HepG2 (cell line): Measurements from ENCODE around the gene HDAC10. TPM values are rescaled to one million over a fixed set of nuclear protein-coding genes. Genes with fewer than 3 reads are reported as not detected.

ENCODE experiments used
- ARID2 ChIP-seq: sonication (generic); formaldehyde crosslinking; IDR thresholded peaks from 2 replicates; pipeline ENCODE4 v1.8.1; 2022; ENCODE audit warnings: mild to moderate bottlenecking, missing genetic modification reagents, borderline replicate concordance
- ATM ChIP-seq: fragments of 450-650 bp; IDR thresholded peaks from 2 replicates; pipeline ENCODE4 v1.7.1; 2017; ENCODE audit warnings: mild to moderate bottlenecking, borderline replicate concordance
- BCLAF1 ChIP-seq: fragments of 450-650 bp; IDR thresholded peaks from 2 replicates; pipeline ENCODE4 v1.6.1; 2017; ENCODE audit warnings: mild to moderate bottlenecking
- CBFB ChIP-seq: sonication (generic); formaldehyde crosslinking; IDR thresholded peaks from 2 replicates; pipeline ENCODE4 v1.4.0; 2020; ENCODE audit warnings: missing genetic modification reagents
- CHCHD3 ChIP-seq: sonication (generic); formaldehyde crosslinking; IDR thresholded peaks from 2 replicates; pipeline ENCODE4 v1.8.0; 2022; ENCODE audit warnings: mild to moderate bottlenecking, missing genetic modification reagents, moderate library complexity
- CREM ChIP-seq, 2 experiments: sonication (generic) in 1 of 2; formaldehyde crosslinking in 1 of 2; IDR thresholded peaks; 2 replicates each; pipeline versions ENCODE4 v1.4.0 to v1.6.1; 2016 to 2020; ENCODE audit warnings: antibody characterized with exemption in 1 of 2, mild to moderate bottlenecking in 1 of 2, missing genetic modification reagents in 1 of 2
- EHMT2 ChIP-seq: fragments of 200-600 bp; sonication (generic); IDR thresholded peaks from 2 replicates; pipeline ENCODE4 v1.7.0; 2017; ENCODE audit warnings: antibody characterized with exemption, low read depth, low read length, borderline replicate concordance
- ELF1 ChIP-seq: sonication (generic); formaldehyde crosslinking; IDR thresholded peaks from 2 replicates; pipeline ENCODE4 v1.4.0; 2020; ENCODE audit warnings: missing genetic modification reagents
- HMG20A ChIP-seq: IDR thresholded peaks from 2 replicates; pipeline ENCODE4 v1.6.1; 2016; ENCODE audit warnings: borderline replicate concordance
- KMT2B ChIP-seq: IDR thresholded peaks from 2 replicates; pipeline ENCODE4 v1.6.1; 2016; ENCODE audit warnings: missing genetic modification reagents, missing compliant biosample characterization
- NKX3-1 ChIP-seq: sonication (generic); formaldehyde crosslinking; IDR thresholded peaks from 2 replicates; pipeline ENCODE4 v1.5.0; 2020; ENCODE audit warnings: missing genetic modification reagents
- NRL ChIP-seq: sonication (generic); formaldehyde crosslinking; IDR thresholded peaks from 2 replicates; pipeline ENCODE4 v1.5.0; 2020; ENCODE audit warnings: missing genetic modification reagents, mild to moderate bottlenecking, moderate library complexity, borderline replicate concordance
- PREB ChIP-seq: sonication (generic); formaldehyde crosslinking; IDR thresholded peaks from 2 replicates; pipeline ENCODE4 v1.4.0; 2020; ENCODE audit warnings: missing genetic modification reagents
- PTBP1 ChIP-seq: fragments of 200-400 bp; formaldehyde crosslinking; IDR thresholded peaks from 2 replicates; pipeline ENCODE4 v1.6.1; 2018; ENCODE audit warnings: low read length, low read depth; ENCODE audit not compliant: poor library complexity, severe bottlenecking
- RBM39 ChIP-seq: fragments of 200-400 bp; formaldehyde crosslinking; IDR thresholded peaks from one replicate; pipeline ENCODE4 v1.6.1; 2018; ENCODE audit warnings: antibody characterized with exemption, mild to moderate bottlenecking, low read depth, low read length; ENCODE audit not compliant: poor library complexity, severe bottlenecking
- REPIN1 ChIP-seq: sonication (generic); formaldehyde crosslinking; IDR thresholded peaks from 2 replicates; pipeline ENCODE4 v1.8.0; 2022; ENCODE audit warnings: missing genetic modification reagents, low read depth, mild to moderate bottlenecking, borderline replicate concordance
- SAP130 ChIP-seq: IDR thresholded peaks from 2 replicates; pipeline ENCODE4 v1.6.1; 2016; ENCODE audit warnings: low read depth
- STAG1 ChIP-seq: sonication (generic); formaldehyde crosslinking; IDR thresholded peaks from 2 replicates; pipeline ENCODE4 v1.4.0; 2020; ENCODE audit warnings: missing genetic modification reagents
- ZNF101 ChIP-seq: sonication (generic); formaldehyde crosslinking; IDR thresholded peaks from 2 replicates; pipeline ENCODE4 v1.4.0; 2020; ENCODE audit warnings: mild to moderate bottlenecking, low read depth, missing genetic modification reagents, borderline replicate concordance
- ZNF136 ChIP-seq: sonication (generic); formaldehyde crosslinking; IDR thresholded peaks from 2 replicates; pipeline ENCODE4 v1.8.1; 2022; ENCODE audit warnings: low read depth, mild to moderate bottlenecking, moderate library complexity, missing genetic modification reagents
- ZNF232 ChIP-seq: sonication (generic); formaldehyde crosslinking; IDR thresholded peaks from 2 replicates; pipeline ENCODE4 v1.4.0; 2020; ENCODE audit warnings: missing genetic modification reagents, borderline replicate concordance
- ZNF563 ChIP-seq: sonication (generic); formaldehyde crosslinking; IDR thresholded peaks from 2 replicates; pipeline ENCODE4 v1.8.0; 2022; ENCODE audit warnings: mild to moderate bottlenecking, moderate library complexity, missing genetic modification reagents
- ZNF570 ChIP-seq: sonication (generic); formaldehyde crosslinking; IDR thresholded peaks from 2 replicates; pipeline ENCODE4 v1.4.0; 2020; ENCODE audit warnings: mild to moderate bottlenecking, missing genetic modification reagents, borderline replicate concordance
- ZNF709 ChIP-seq: sonication (generic); formaldehyde crosslinking; IDR thresholded peaks from 2 replicates; pipeline ENCODE4 v1.5.0; 2020; ENCODE audit warnings: mild to moderate bottlenecking, missing genetic modification reagents
- ZNF790 ChIP-seq: sonication (generic); formaldehyde crosslinking; IDR thresholded peaks from 2 replicates; pipeline ENCODE4 v1.8.0; 2022; ENCODE audit warnings: missing genetic modification reagents, mild to moderate bottlenecking, borderline replicate concordance
- ZSCAN12 ChIP-seq: sonication (generic); formaldehyde crosslinking; IDR thresholded peaks from 2 replicates; pipeline ENCODE4 v1.9.0; 2021; ENCODE audit warnings: mild to moderate bottlenecking, missing genetic modification reagents
- polyA plus RNA-seq, 8 experiments: library from polyadenylated mRNA; depleted of rRNA in 3 of 8; stranded (reverse) in 7 of 8; unstranded in 1 of 8; fragments of >200 nt; fragmentation: Illumina TruSeq in 4 of 8; extraction: Trizol in 4 of 8; gene quantifications; 2 replicates each; pipeline versions ENCODE4 v1.2.1 to v1.2.3, GENCODE V29; 2011 to 2016; ENCODE audit warnings: low read depth in 4 of 8, missing spikeins in 1 of 8, mixed read lengths in 1 of 8; ENCODE audit not compliant: insufficient read depth in 1 of 8
- total RNA-seq, 5 experiments: library from RNA; depleted of rRNA; stranded (reverse); fragments of >200 nt; fragmentation: Illumina TruSeq; extraction: Trizol; gene quantifications; 2 replicates each; pipeline ENCODE4 v1.2.3, GENCODE V29; 2016; ENCODE audit warnings: low read depth in 1 of 5

HDAC10 gene
- total and polyA plus RNA-seq, 2 of the 13 experiments (the other 11 are each of a cell fraction or from before 2014, with no cell fraction given), result 13.9 to 14.9 TPM

GRCh38 chr22:50293441-50294318 lies 42.6 kb upstream of the HDAC10 start (continued):
- TF ChIP-seq ZNF232 (CRISPR knock-in tag), result 0 out of 2 replicates have a peak, but pooled peaks have one; percentile 55
- peak; percentile 49; the same call in 1 of the 2 replicates for TF ChIP-seq NRL
- TF ChIP-seq RBM39, result peak; percentile 38
- peak; percentile 76; the same call in 1 of the 2 replicates for TF ChIP-seq ZNF563 (CRISPR knock-in tag)
- peak; percentile 60; the same call in 1 of the 2 replicates for TF ChIP-seq ARID2 (CRISPR knock-in tag)
- peak; percentile 47; the same call in 1 of the 2 replicates for TF ChIP-seq HMG20A (CRISPR knock-in tag)
- 0 out of 2 replicates have a peak, but pooled peaks have one; percentile 32 for TF ChIP-seq ZNF136 (CRISPR knock-in tag)
- TF ChIP-seq CREM (IDR thresholded peaks at IDR 0.05), result 0 out of 2 replicates have a peak, but pooled peaks have one; percentile 49
- TF ChIP-seq CREM (CRISPR knock-in tag; IDR thresholded peaks at IDR 0.05), result no peak
- TF ChIP-seq CBFB (CRISPR knock-in tag), result no peak; the same call in 1 of the 2 replicates
- no peak for TF ChIP-seq ZNF101 (CRISPR knock-in tag)
- TF ChIP-seq ZNF709 (CRISPR knock-in tag), result peak; percentile 64; the same call in 1 of the 2 replicates
- TF ChIP-seq ZSCAN12 (CRISPR knock-in tag), result no peak
- TF ChIP-seq REPIN1 (CRISPR knock-in tag), result 0 out of 2 replicates have a peak, but pooled peaks have one; percentile 49
- no peak for TF ChIP-seq ZNF570 (CRISPR knock-in tag)
- TF ChIP-seq SAP130 (CRISPR knock-in tag), result peak; percentile 91
- TF ChIP-seq PTBP1, result peak; percentile 47
- TF ChIP-seq EHMT2, result no peak
- peak; percentile 93 for TF ChIP-seq ELF1 (CRISPR knock-in tag)
- no peak for TF ChIP-seq ATM
- TF ChIP-seq PREB (CRISPR knock-in tag), result no peak
- no peak for TF ChIP-seq BCLAF1
- TF ChIP-seq STAG1 (CRISPR knock-in tag), result peak; percentile 34
- TF ChIP-seq NKX3-1 (CRISPR knock-in tag), result peak; percentile 47; the same call in 1 of the 2 replicates
- TF ChIP-seq ZNF790 (CRISPR knock-in tag), result 0 out of 2 replicates have a peak, but pooled peaks have one; percentile 22
- peak; percentile 70 for TF ChIP-seq KMT2B
- TF ChIP-seq CHCHD3 (CRISPR knock-in tag), result 0 out of 2 replicates have a peak, but pooled peaks have one; percentile 61
